Measurements from ENCODE around the gene HERC6.

DNA sequence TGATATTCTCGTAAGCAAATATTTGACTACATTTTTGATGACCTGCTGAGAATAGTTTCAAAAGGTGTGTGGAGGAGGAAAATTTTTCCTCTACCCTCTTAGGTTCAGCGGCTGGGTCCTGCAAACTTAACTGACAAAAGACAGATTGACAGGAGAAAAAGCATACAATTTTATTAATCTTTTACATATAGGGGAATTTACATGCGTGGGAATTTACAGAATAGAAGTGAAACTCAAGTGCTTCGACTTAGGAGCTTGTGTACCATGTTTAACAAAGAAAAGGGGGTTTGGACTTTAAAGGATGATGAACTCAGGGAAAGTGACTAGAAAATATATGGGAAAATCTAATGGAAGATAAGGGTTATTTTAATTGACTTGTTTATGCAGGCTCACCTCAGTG lies 2.5 kb downstream of the HERC6 start:
- TF ChIP-seq EZH2 (optimal IDR thresholded peaks at IDR 0.05; ENCODE audit: low read depth, low read length) = no peak
- TF ChIP-seq, protein P1, sequence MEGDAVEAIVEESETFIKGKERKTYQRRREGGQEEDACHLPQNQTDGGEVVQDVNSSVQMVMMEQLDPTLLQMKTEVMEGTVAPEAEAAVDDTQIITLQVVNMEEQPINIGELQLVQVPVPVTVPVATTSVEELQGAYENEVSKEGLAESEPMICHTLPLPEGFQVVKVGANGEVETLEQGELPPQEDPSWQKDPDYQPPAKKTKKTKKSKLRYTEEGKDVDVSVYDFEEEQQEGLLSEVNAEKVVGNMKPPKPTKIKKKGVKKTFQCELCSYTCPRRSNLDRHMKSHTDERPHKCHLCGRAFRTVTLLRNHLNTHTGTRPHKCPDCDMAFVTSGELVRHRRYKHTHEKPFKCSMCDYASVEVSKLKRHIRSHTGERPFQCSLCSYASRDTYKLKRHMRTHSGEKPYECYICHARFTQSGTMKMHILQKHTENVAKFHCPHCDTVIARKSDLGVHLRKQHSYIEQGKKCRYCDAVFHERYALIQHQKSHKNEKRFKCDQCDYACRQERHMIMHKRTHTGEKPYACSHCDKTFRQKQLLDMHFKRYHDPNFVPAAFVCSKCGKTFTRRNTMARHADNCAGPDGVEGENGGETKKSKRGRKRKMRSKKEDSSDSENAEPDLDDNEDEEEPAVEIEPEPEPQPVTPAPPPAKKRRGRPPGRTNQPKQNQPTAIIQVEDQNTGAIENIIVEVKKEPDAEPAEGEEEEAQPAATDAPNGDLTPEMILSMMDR (IDR thresholded peaks at IDR 0.05; ENCODE audit: low read length) = no peak

Measured in MM.1S (cell line).